H1 (cell line): ENCODE results near the gene FOXN3.

Experiments
- ATF3 ChIP-seq: IDR thresholded peaks from 2 replicates; pipeline ENCODE4 v1.6.1; 2011; ENCODE audit warnings: low read depth, mild to moderate bottlenecking, low read length; ENCODE audit not compliant: insufficient read depth
- CREB1 ChIP-seq: IDR thresholded peaks from 2 replicates; pipeline ENCODE4 v1.6.1; 2012; ENCODE audit warnings: inconsistent platforms
- CTCF ChIP-seq, 3 experiments: IDR thresholded peaks; 1 replicate in 2 of 3; 2 replicates in 1 of 3; pipeline versions ENCODE4 v1.5.1 to v1.6.1; 2011; ENCODE audit warnings: low read length in 3 of 3, mild to moderate bottlenecking in 3 of 3, inconsistent platforms in 2 of 3, low read depth in 1 of 3, moderate library complexity in 1 of 3; ENCODE audit not compliant: insufficient read depth in 1 of 3; ENCODE audit errors: control extremely low read depth in 1 of 3
- FOSL1 ChIP-seq: IDR thresholded peaks from 2 replicates; pipeline ENCODE4 v1.6.1; 2011; ENCODE audit warnings: mild to moderate bottlenecking, low read depth, low read length, moderate library complexity; ENCODE audit not compliant: insufficient read depth
- MAX ChIP-seq: IDR thresholded peaks from 2 replicates; pipeline ENCODE4 v1.6.1; 2012; ENCODE audit warnings: inconsistent platforms

- TF ChIP-seq MAX (no peak), CTCF (IDR thresholded peaks at IDR 0.05; ENCODE audit: control extremely low read depth in 1 of 3, insufficient read depth in 1 of 3, low read depth in 1 of 3, low read length in 3 of 3) (peak in 2 of 3 experiments; percentile 39 to 40; a peak in 2 of 4 replicates), FOSL1 (no peak), CREB1 (no peak), ATF3 (no peak)
Measured at GRCh38 chr14:89465876-89466275, 48.8 kb upstream of the FOXN3 start.
